ENCODE data around the gene CASP6. TPM values are rescaled to one million over a fixed set of nuclear protein-coding genes. Genes with fewer than 3 reads are reported as not detected.

CASP6 gene
- total and polyA plus RNA-seq, 11 donors = 3.5 to 16.4 (median 5.7) TPM

- Histone ChIP-seq H3K36me3 (no peaks in the 10 kb centered on the region), H3K27me3 (no peaks in the 10 kb centered on the region), H3K27ac (no peak overlapping the region), H3K4me1 (peaks cover 0 to 12% (median 5%) of the 10 kb centered on the region in 12 donors), H3K4me3 (no peak overlapping the region), H3K9me3 (no peaks in the 10 kb centered on the region)
- WGBS, 4 donors = 91 to 95% (median 93%) methylated on average over 5 of the region's 5 CpGs
- no peak for ATAC-seq
- DNase-seq = no peak
- TF ChIP-seq CTCF (IDR thresholded peaks at IDR 0.05) = no peak
- no peak for TF ChIP-seq POLR2A (IDR thresholded peaks at IDR 0.05)
- intact Hi-C loops (cut with DNase I) = loop anchor here in 2 of 10 donors (5.0 to 10.0 kb wide), 3 partner anchors 71 to 299 kb away; partner anchors contain the start of genes CFI (in 1 of the 2), GAR1 (in 1 of the 2) and SEC24B (in 1 of the 2)
These were observed 30.5 kb upstream of the CASP6 start for GRCh38 chr4:109733728-109734127.

DNA sequence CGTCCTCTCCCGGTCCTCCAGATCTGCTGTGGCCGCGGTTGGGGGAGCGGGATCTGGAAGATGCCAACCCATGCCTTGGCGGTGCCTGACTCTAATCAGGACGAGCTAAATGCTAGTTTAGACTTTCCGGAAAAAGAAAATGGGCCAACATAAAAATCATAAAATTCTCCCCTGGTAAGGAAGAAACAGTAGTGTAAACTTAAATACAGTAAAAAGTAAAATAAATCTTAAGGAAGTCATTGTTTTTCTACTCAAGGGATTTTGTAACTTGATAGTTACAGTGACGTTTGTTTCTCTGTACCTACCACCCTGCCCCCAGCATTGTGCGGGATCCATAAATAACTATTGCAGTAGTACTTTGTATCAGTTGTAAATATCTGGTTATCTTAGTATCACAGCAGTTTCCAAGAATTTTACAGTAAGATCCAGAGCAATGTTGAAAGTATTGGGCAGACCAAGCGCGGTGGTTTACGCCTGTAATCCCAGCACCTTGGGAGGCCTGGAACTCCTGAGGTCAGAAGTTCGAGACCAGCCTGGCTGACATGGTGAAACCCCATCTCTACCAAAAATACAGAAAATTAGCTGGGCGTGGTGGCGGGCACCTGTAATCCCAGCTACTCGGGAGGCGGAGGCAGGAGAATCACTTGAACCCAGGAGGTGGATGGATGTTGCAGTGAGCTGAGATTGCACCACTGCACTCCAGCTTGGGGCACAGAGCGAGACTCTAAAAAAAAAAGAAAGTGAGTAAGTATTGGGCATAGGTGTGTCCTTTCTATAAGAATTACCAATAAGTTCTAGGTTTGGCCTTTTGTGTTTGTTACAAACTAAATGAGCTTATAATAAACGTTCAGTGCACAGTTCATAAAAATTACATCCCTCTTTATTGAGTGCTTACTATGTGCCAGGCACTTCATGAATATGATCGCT lies 27.6 kb upstream of the CASP6 start:
- ATAC-seq = no peak
- intact Hi-C loops (cut with DNase I) = loop anchor here in 4 of 10 donors (1.0 to 10.0 kb wide), 5 partner anchors 28 to 296 kb away; partner anchors contain the start of genes GAR1 (in 2 of the 4), CASP6 (in 1 of the 4), CFI (in 1 of the 4) and SEC24B (in 1 of the 4)

DNA sequence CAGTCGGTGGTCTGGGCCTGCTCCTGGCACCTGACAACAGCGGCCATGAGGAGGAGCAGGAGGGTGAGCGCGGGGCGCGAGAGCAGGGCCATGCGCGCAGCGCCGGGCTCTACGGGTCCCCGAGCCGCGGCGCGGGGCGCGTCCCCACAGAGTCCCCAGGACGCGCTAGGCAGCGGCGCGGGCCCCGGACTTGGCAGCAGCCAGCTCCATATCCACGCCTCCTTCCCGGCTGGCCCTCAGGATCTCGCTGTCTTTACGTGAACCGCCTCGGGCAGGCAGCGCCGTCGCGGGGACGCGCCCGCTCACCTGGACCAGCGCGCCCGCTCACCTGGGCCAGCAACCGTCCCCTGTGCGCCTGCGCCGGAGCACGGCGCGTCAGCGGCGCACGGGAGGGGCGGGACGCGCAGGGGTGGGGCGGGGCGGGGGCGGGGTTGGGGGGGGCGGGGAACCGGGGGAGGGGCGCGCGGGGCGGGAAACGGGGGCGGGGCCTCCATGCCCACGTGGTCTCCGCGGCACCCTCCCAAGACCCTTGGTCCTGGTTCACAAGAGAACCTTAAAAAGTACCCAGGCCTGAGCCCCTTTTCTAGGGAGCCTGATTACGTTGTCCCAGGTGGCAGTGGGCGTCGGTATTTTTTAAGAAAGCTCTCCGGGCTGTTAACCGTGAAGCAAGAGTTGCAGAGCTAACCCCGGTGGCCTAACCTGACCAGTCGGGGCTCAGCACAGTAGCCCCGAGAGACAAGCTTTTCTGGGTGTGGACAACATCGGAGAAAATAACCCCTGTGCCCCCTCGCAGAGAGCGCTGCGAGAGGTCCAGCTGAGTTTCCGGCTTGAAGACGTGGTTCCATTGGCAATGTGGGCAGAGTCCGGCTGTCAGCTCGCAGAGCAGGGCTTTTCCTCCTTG lies 26.7 kb upstream of the CASP6 start, which contains the start of gene PLA2G12A:
PLA2G12A (minus strand) TSS at position 353 of the 901 bp plus-strand sequence; CDS start at position 92, 261 bp downstream.
- H3K27ac ChIP-seq = peak within 1 kb of the TSS; percentile 8 to 90 (median 76)
- DNase-seq (peak; percentile 66 to 83 (median 70)), ATAC-seq (peak; percentile 84 to 97 (median 94))
- WGBS, 4 donors = 0 to 1% (median 0%) methylated on average over 25 to 83 of the region's 83 CpGs
- no peaks in the 10 kb centered on the region for H3K9me3 ChIP-seq
- peaks cover 0 to 20% (median 12%) of the 10 kb centered on the region in 12 donors for H3K4me1 ChIP-seq
- no peaks in the 10 kb centered on the region for H3K27me3 ChIP-seq
- peak in 1 of 2 donors; percentile 64 for TF ChIP-seq POLR2A (IDR thresholded peaks at IDR 0.05)
- no peak for TF ChIP-seq CTCF (IDR thresholded peaks at IDR 0.05)
- intact Hi-C loops (cut with DNase I) = loop anchor here in 4 of 10 donors (1.0 to 10.0 kb wide), 6 partner anchors 27 to 298 kb away; partner anchors contain the start of genes GAR1 (in 2 of the 4), SEC24B (in 2 of the 4), CASP6 (in 1 of the 4) and CFI (in 1 of the 4)
- H3K36me3 ChIP-seq = no peaks in the 10 kb centered on the region
- peak within 1 kb of the TSS; percentile 78 to 98 (median 92) for H3K4me3 ChIP-seq

More for the DNA sequence above, 27.6 kb upstream of the CASP6 start:
- Histone ChIP-seq H3K9me3 (no peaks in the 10 kb centered on the region), H3K27ac (peak overlapping the region; percentile 8 to 90 (median 76)), H3K27me3 (no peaks in the 10 kb centered on the region), H3K4me3 (peak overlapping the region; percentile 78 to 98 (median 92)), H3K4me1 (peaks cover 0 to 20% (median 12%) of the 10 kb centered on the region in 12 donors), H3K36me3 (no peaks in the 10 kb centered on the region)
- peak in 1 of 5 donors; percentile 66 for DNase-seq
- 55 to 56% (median 55%) methylated on average over 21 of the region's 21 CpGs for WGBS, 4 donors
- TF ChIP-seq CTCF (IDR thresholded peaks at IDR 0.05) (no peak), POLR2A (IDR thresholded peaks at IDR 0.05) (no peak)

All from heart left ventricle (tissue), 16 donors.